K562 (cell line): ENCODE measurements around the gene CBFA2T2. TPM values are rescaled to one million over a fixed set of nuclear protein-coding genes. Genes with fewer than 3 reads are reported as not detected.

ENCODE experiments used
- ATAC-seq: fragments of 200-7000 bp; cut with Tn5 transposase; 3 replicates; pipeline ENCODE4 v1.9.1; 2020; ENCODE audit warnings: moderate library complexity
- BruUV-seq: library from RNA; stranded (reverse); fragments of 400-500 nt; replicated peaks from 2 replicates; lab custom pipeline; 2021; lab: Mats Ljungman, UMichigan
- CTCF ChIA-PET: fragments of 300-600 bp; formaldehyde crosslinking; extraction: SDS; loops from one replicate; lab custom pipeline; 2021; ENCODE audit warnings: low intra/inter-chr PET ratio; lab: Yijun Ruan, JAX
- POLR2A ChIA-PET: fragments of 300-600, 350-650 bp; sonication (Branson Sonifier 250); formaldehyde crosslinking; extraction: SDS; loops from one replicate; lab custom pipeline; 2021; ENCODE audit warnings: antibody characterized with exemption, inconsistent platforms; lab: Yijun Ruan, JAX
- DNase-seq, 4 experiments: peaks; one replicate each; pipeline versions ENCODE4 v3.0.0 to v3.0.0-alpha.2; 2011 to 2018; ENCODE audit warnings: low spot score in 3 of 4, mixed read lengths in 3 of 4; ENCODE audit errors: extremely low read depth in 1 of 4
- FAIRE-seq: peaks from 2 replicates; lab custom pipeline; 2011; peaks lifted over from hg19 to GRCh38; lab: Jason Lieb, UNC
- H2AFZ ChIP-seq: 2 replicates; pipeline ENCODE4 v1.6.0; 2011; ENCODE audit warnings: low read depth, low read length, control low read depth, inconsistent platforms
- H3K27ac ChIP-seq: fragments of 200-600 bp; 3 replicates; pipeline ENCODE4 v1.8.0; 2011; ENCODE audit warnings: low read depth, mild to moderate bottlenecking, control low read depth, inconsistent platforms, low read length, moderate library complexity, mixed read lengths; ENCODE audit errors: extremely low read depth
- H3K27me3 ChIP-seq, 2 experiments: fragments of 300-600 bp in 1 of 2; 2 replicates in 1 of 2; 3 replicates in 1 of 2; pipeline versions ENCODE4 v1.6.0 to v1.8.0; 2011; ENCODE audit warnings: inconsistent platforms in 2 of 2, low read length in 2 of 2, mild to moderate bottlenecking in 1 of 2, mixed read lengths in 1 of 2, moderate library complexity in 1 of 2; ENCODE audit not compliant: control insufficient read depth in 2 of 2, insufficient read depth in 2 of 2
- H3K36me3 ChIP-seq: fragments of 300-600 bp; 3 replicates; pipeline ENCODE4 v1.8.0; 2011; ENCODE audit warnings: mild to moderate bottlenecking, low read length, inconsistent platforms; ENCODE audit not compliant: control insufficient read depth, insufficient read depth
- H3K4me1 ChIP-seq, 2 experiments: fragments of 200-600 bp in 1 of 2; replicated peaks in 1 of 2; 2 replicates in 1 of 2; 3 replicates in 1 of 2; pipeline versions ENCODE4 v1.5.1 to v1.8.0; 2011; ENCODE audit warnings: inconsistent platforms in 2 of 2, low read length in 2 of 2, mild to moderate bottlenecking in 1 of 2, mixed read lengths in 1 of 2, moderate library complexity in 1 of 2; ENCODE audit not compliant: control insufficient read depth in 2 of 2, insufficient read depth in 2 of 2
- H3K4me2 ChIP-seq: 2 replicates; pipeline ENCODE4 v1.6.1; 2011; ENCODE audit warnings: low read length, control low read depth, inconsistent platforms, mixed read lengths; ENCODE audit not compliant: insufficient read depth
- H3K4me3 ChIP-seq: fragments of 200-600 bp; sonication (generic), shearing (Covaris generic); 2 replicates; pipeline ENCODE4 v1.5.1; 2016; ENCODE audit warnings: control low read depth, inconsistent platforms
- H3K79me2 ChIP-seq: fragments of 200-600 bp; 3 replicates; pipeline ENCODE4 v1.8.0; 2011; ENCODE audit warnings: low read length, inconsistent platforms; ENCODE audit not compliant: control insufficient read depth, insufficient read depth
- H3K9ac ChIP-seq, 2 experiments: 2 replicates each; pipeline versions ENCODE4 v1.6.0 to v1.6.1; 2011; ENCODE audit warnings: low read depth in 2 of 2, low read length in 2 of 2, control low read depth in 1 of 2, inconsistent platforms in 1 of 2, mild to moderate bottlenecking in 1 of 2, mixed read lengths in 1 of 2; ENCODE audit not compliant: insufficient read depth in 1 of 2
- H3K9me1 ChIP-seq: one replicate; pipeline ENCODE4 v1.6.0; 2011; ENCODE audit warnings: inconsistent platforms, mild to moderate bottlenecking, low read length, moderate library complexity; ENCODE audit not compliant: control insufficient read depth, insufficient read depth
- H3K9me3 ChIP-seq: replicated peaks from 2 replicates; pipeline ENCODE4 v1.5.1; 2011; ENCODE audit warnings: low read depth, low read length, inconsistent platforms; ENCODE audit not compliant: control insufficient read depth, insufficient read depth
- H4K20me1 ChIP-seq: replicated peaks from 2 replicates; pipeline ENCODE4 v1.6.1; 2011; ENCODE audit warnings: low read length, inconsistent platforms, mixed read lengths; ENCODE audit not compliant: control insufficient read depth, insufficient read depth
- CBFA2T2 ChIP-seq: fragments of 450-650 bp; conservative IDR thresholded peaks from 2 replicates; pipeline ENCODE4 v1.6.1; 2017; ENCODE audit warnings: mild to moderate bottlenecking
- CBFA2T3 ChIP-seq: fragments of 450-650 bp; IDR thresholded peaks from 2 replicates; pipeline ENCODE4 v1.6.1; 2017
- CEBPZ ChIP-seq: fragments of 150-350 bp; IDR thresholded peaks from 2 replicates; pipeline ENCODE4 v1.6.1; 2014; ENCODE audit warnings: low read depth, mild to moderate bottlenecking, low read length, borderline replicate concordance
- GTF2B ChIP-seq: IDR thresholded peaks from 2 replicates; pipeline ENCODE4 v1.6.1; 2011; ENCODE audit not compliant: insufficient read length; ENCODE audit errors: extremely low read depth
- KDM1A ChIP-seq, 2 experiments: fragments of 450-650 bp; IDR thresholded peaks; 2 replicates each; pipeline ENCODE4 v1.6.1; 2016; ENCODE audit warnings: mild to moderate bottlenecking in 2 of 2
- NRF1 ChIP-seq, 2 experiments: fragments of 450-650 bp; IDR thresholded peaks in 1 of 2; conservative IDR thresholded peaks in 1 of 2; 2 replicates each; pipeline ENCODE4 v1.6.1; 2014; ENCODE audit warnings: mild to moderate bottlenecking in 2 of 2
- PHB2 ChIP-seq: fragments of 450-650 bp; IDR thresholded peaks from 2 replicates; pipeline ENCODE4 v1.6.1; 2017; ENCODE audit warnings: low read depth
- POLR2G ChIP-seq: fragments of 200-400 bp; formaldehyde crosslinking; IDR thresholded peaks from 2 replicates; pipeline ENCODE4 v1.6.1; 2017; ENCODE audit warnings: low read depth, mild to moderate bottlenecking, antibody characterized with exemption, low read length, moderate library complexity
- SREBF1 ChIP-seq: fragments of 150-350 bp; IDR thresholded peaks from 2 replicates; pipeline ENCODE4 v1.6.1; 2014; ENCODE audit warnings: antibody characterized with exemption, low read depth, low read length, borderline replicate concordance
- TFAP4 ChIP-seq: sonication (generic); formaldehyde crosslinking; IDR thresholded peaks from 2 replicates; pipeline ENCODE4 v1.8.0; 2022; ENCODE audit warnings: missing genetic modification reagents, mild to moderate bottlenecking, moderate library complexity, borderline replicate concordance
- ZNF175 ChIP-seq: fragments of 200-800 bp; sonication (Bioruptor generic); IDR thresholded peaks from 2 replicates; pipeline ENCODE4 v1.6.1; 2016; ENCODE audit warnings: low read depth, mild to moderate bottlenecking, missing genetic modification characterization, missing compliant biosample characterization
- ZNF316 ChIP-seq: fragments of 450-650 bp; IDR thresholded peaks from 2 replicates; pipeline ENCODE4 v1.6.1; 2016
- WGBS: fragments of 100-300 bp; shearing (Covaris generic); methylation state at CpG from one replicate; pipeline ENCODE4 v1.1.6; 2016; ENCODE audit warnings: low coverage, mixed read lengths; ENCODE audit not compliant: insufficient coverage; ENCODE audit errors: missing lambda C conversion rate; 5-methylcytosine and 5-hydroxymethylcytosine counted together
- in situ Hi-C: fragments of 300-500 bp; cut with MboI; formaldehyde crosslinking; loops from 4 replicates; pipeline ENCODE4 v1.15.0; 2018; ENCODE audit warnings: inconsistent platforms, mixed read lengths
- intact Hi-C: fragments of 100-400 bp; cut with micrococcal nuclease; formaldehyde crosslinking; loops from 2 replicates; pipeline ENCODE4 v1.14.2; 2022
- polyA plus RNA-seq, 8 experiments: library from polyadenylated mRNA; depleted of rRNA in 4 of 8; stranded (reverse) in 5 of 8; unstranded in 3 of 8; fragments of >200 nt; fragmentation: Nextera tagmentation in 2 of 8; fragmentation: Illumina TruSeq in 1 of 8; extraction: Ambion mirVana in 2 of 8; extraction: Trizol in 1 of 8; gene quantifications; 2 replicates each; pipeline versions ENCODE4 v1.2.1 to v1.2.3, GENCODE V29; 2011 to 2014; ENCODE audit warnings: inconsistent platforms in 1 of 8, missing spikeins in 1 of 8
- total RNA-seq, 7 experiments: library from RNA; depleted of rRNA in 6 of 7; stranded (reverse); fragments of >200 nt in 6 of 7; fragmentation: Illumina TruSeq in 2 of 7; extraction: Trizol in 2 of 7; gene quantifications; 2 replicates each; pipeline versions ENCODE4 v1.2.1 to v1.2.3, GENCODE V29; 2011 to 2021; ENCODE audit warnings: low replicate concordance in 1 of 7

The CBFA2T2 gene
- total and polyA plus RNA-seq, 9 of the 15 experiments (the other 6 are each of a cell fraction or from before 2014, with no cell fraction given): 0.27 to 9.6 (median 5.8) TPM

GRCh38 chr20:33677991-33678702 is 188.3 kb downstream of the CBFA2T2 start:
- ChIA-PET POLR2A (interaction anchor here (0.6 to 1.6 kb wide), 4 partner anchors 42 to 1198 kb away, joined by 4 to 5 read pairs (median 4); partner anchors contain the start of gene PXMP4), CTCF (no interaction called here)
- no peak overlapping the region for H3K4me2 ChIP-seq
- peaks cover 50% of the 10 kb centered on the region; the same call in 2 of the 3 replicates for H3K36me3 ChIP-seq
- in situ Hi-C loops: no loop called here
- peaks cover 5 to 51% of the 10 kb centered on the region in 2 experiments; a peak in 4 of 5 replicates for H3K4me1 ChIP-seq
- H4K20me1 ChIP-seq: peaks cover 14% of the 10 kb centered on the region; the same call in 1 of the 2 replicates
- no peak overlapping the region for H2AFZ ChIP-seq
- H3K9me3 ChIP-seq: no peaks in the 10 kb centered on the region
- peaks cover 22% of the 10 kb centered on the region for H3K79me2 ChIP-seq
- FAIRE-seq (peak; percentile 71), DNase-seq (peak in 3 of 4 experiments; percentile 10 to 45 (median 11)), ATAC-seq (no peak)
- H3K27me3 ChIP-seq: no peaks in the 10 kb centered on the region
- no peaks in the 10 kb centered on the region for H3K9me1 ChIP-seq
- intact Hi-C loops: no loop called here
- H3K27ac ChIP-seq: no peak overlapping the region
- 61% methylated on average over 13 of the region's 15 CpGs for WGBS
- no peak overlapping the region for H3K4me3 ChIP-seq
- no TSS peak for BruUV-seq
- peak overlapping the region in 1 of 2 experiments; percentile 79; a peak in 2 of 4 replicates for H3K9ac ChIP-seq
- 0 out of 4 replicates have a peak, but pooled peaks of 1 of the 2 experiments have one; percentile 28 for TF ChIP-seq KDM1A (IDR thresholded peaks at IDR 0.05)
- 0 out of 2 replicates have a peak, but pooled peaks have one; percentile 35 for TF ChIP-seq ZNF316
- TF ChIP-seq NRF1 (conservative IDR thresholded peaks at IDR 0.05 in 1 of 2, IDR thresholded peaks at IDR 0.05 in 1 of 2): peak; percentile 19 to 34; a peak in 2 of 4 replicates
- peak; percentile 68 for TF ChIP-seq CBFA2T3
- no peak for TF ChIP-seq PHB2
- TF ChIP-seq POLR2G: peak; percentile 36; the same call in 1 of the 2 replicates
- TF ChIP-seq CBFA2T2: peak; percentile 56
- no peak for TF ChIP-seq ZNF175 (CRISPR knock-in tag)
- TF ChIP-seq CEBPZ: no peak
- no peak for TF ChIP-seq SREBF1
- peak; percentile 45; the same call in 1 of the 2 replicates for TF ChIP-seq TFAP4 (CRISPR knock-in tag)
- TF ChIP-seq GTF2B: no peak
